HTR-8/SVneo (cell line): ENCODE data around the gene C12orf60.

Experiments
- DNase-seq: peaks from one replicate; pipeline ENCODE4 v3.0.0; 2011; ENCODE audit warnings: low spot score, mixed read lengths; ENCODE audit not compliant: insufficient read length
- FAIRE-seq: peaks from 2 replicates; lab custom pipeline; 2011; peaks lifted over from hg19 to GRCh38; lab: Jason Lieb, UNC

Gene C12orf60

DNA sequence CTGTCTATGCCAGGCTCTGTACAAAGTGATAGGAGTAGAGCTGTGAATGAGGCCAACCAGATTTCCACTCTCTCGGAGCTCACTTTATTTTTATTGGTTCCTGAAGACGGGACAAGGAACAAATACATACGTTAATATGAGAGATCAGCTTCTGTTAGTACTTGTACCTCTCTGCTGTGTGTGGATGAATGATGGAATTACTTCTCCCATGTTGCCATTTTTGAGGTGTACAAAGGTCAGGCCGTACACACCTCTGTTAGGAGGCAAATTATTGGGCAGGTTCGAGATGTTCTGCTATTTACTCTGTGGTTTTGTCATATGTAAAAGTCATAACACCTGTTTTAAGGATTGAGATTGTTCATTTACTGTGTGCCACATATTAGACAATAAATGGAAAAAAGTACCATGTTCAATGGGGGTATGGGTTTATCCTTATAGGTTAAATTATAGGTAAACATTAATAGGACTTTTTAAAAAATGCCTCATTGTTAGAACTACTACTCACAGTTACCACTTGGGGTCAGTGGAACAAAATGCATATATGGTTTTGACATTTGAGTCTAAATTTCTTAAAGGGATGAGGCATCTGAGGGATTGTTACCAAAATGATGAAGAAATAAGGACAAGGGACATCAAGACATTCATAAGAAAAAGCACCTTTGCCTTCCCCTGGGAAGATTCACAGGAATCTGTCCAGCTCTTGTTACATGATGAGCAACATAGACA, 27.1 kb upstream of the C12orf60 start:
- no peak for FAIRE-seq
- no peak for DNase-seq

GRCh38 chr12:14777271-14777670, 26.2 kb upstream of the C12orf60 start:
- no peak for FAIRE-seq
- no peak for DNase-seq

- no peak for DNase-seq
- FAIRE-seq = no peak
Measured at GRCh38 chr12:14779834-14780233, 23.6 kb upstream of the C12orf60 start.

GRCh38 chr12:14780859-14781258, 22.6 kb upstream of the C12orf60 start:
- FAIRE-seq = no peak
- no peak for DNase-seq

- DNase-seq (no peak), FAIRE-seq (no peak)
Measured at GRCh38 chr12:14781563-14781962, 21.9 kb upstream of the C12orf60 start.

DNA sequence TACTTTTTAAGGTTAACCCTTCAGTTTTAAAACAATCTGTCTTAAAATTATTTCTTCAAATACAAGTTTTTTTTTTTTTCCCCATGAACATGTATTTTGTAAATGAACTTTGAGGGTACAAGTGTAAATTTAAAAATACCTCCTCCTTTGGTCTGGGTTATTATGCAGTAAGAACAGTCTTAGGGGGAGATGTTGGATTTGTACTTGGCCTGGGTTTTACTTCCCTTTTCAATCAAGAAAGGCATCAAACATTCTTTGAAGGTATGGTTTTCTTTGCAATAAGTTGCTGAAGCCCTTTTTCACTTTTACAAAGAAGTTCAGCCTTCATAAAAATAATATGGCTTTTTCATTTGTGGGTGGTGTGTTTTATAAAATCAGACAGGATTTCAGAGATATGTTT, 20.7 kb upstream of the C12orf60 start:
- FAIRE-seq (no peak), DNase-seq (no peak)

- DNase-seq (no peak), FAIRE-seq (no peak)
Measured at GRCh38 chr12:14784471-14784870, 19.0 kb upstream of the C12orf60 start.

- FAIRE-seq (no peak), DNase-seq (no peak)
Measured at GRCh38 chr12:14785568-14785967, 17.9 kb upstream of the C12orf60 start.

- no peak for FAIRE-seq
- no peak for DNase-seq
Measured at GRCh38 chr12:14795028-14795448, 8.4 kb upstream of the C12orf60 start.

DNA sequence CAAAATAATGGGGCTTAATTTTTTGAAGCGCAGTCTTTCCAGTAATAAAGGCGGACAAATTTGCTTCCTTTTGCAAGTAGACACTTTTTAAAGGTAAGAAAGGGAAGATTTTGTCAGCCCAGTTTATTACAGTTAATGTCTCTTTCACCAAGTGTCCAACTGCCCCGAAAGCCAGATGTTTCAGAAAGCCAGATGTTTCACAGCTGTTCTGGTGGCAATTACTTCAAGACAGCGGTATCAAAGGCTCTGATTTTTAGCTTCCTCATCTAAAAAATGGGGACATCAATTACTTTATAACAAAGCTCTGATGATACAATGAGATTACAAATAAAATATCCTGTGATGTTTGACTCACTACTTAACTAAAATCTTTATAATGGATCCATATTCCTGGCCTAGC, 1.2 kb upstream of the C12orf60 start:
- FAIRE-seq (no peak), DNase-seq (no peak)

DNA sequence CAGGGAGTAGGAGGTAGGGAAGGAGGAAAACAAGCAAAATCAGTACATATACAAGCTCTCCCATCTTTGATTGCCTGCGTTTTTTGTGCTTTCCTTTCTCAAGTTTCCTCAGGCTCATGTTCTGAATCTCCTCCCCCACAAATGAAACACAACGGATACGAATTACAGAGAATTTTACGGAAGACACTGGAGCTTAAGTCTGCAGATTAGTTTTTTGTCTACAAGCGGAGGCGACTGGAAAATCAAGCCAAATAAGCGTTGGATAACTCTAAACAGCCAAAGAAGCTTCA, 804 bp upstream of the C12orf60 start:
- DNase-seq (no peak), FAIRE-seq (no peak)

GRCh38 chr12:14803830-14804160, 325 bp downstream of the C12orf60 start:
- no peak for FAIRE-seq
- no peak for DNase-seq

DNA sequence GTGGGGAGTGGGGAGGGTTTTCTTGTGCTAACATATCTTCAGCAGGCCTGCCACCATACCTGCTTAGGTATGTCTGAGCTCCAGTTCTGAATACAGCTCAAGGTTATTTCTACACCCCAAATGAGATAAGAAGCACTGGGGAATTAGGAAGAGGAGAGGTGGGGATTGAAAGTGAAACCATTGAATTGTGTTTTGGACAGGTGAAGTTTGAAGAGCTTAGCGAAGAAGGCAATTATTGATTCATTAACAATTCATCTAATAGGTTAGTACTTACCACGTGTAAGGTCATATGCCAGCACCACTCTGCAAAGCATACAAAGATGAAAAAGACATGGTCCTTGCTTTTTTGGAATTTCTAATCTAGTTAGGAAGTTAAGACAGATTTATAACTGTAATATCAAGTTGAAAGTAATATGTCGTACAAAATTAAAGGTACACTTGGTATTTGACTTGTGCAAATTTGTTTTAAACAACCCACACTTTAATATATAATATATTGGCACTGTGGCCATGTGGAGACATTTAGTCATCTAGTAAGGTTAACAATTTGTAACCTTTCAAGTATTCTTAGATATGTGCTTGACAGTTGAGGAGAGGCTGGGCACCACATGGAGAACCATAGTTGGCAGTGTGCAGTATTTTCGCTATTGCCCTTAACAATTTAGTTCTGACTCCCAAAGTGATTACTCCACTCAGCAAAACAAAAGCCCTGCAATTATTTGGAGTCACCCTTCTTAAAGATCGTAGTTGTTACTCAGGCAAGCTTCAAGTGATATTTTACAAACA, 6.9 kb downstream of the C12orf60 start:
- FAIRE-seq (no peak), DNase-seq (no peak)

- FAIRE-seq = no peak
Measured at GRCh38 chr12:14810953-14811483, 7.5 kb downstream of the C12orf60 start.

DNA sequence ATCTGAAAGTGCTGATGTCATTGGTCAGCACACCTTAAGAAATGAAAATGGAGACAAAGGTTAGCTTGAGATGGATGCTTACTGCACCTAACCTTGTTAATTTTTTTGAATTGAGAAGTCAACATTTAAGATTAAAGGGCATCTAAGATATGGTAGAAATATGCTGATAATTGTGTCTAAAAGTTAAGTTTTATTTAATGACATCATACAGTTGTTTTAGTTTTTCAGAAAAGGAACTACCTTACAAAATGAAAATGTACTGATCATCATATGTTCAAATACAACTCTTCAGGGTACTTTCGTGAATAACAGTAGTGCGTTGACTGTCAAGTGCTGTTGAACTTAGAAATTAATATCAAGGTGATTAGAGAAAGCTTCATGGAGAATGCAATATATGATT, 8.0 kb downstream of the C12orf60 start:
- DNase-seq (no peak), FAIRE-seq (no peak)

More at GRCh38 chr12:14810953-14811483, 7.5 kb downstream of the C12orf60 start:
- no peak for DNase-seq

- FAIRE-seq (no peak), DNase-seq (no peak)
Measured at GRCh38 chr12:14814014-14814413, 10.5 kb downstream of the C12orf60 start, which contains the start of gene SMCO3. Gene SMCO3, minus strand, starts transcription at chr12:14814182. Its CDS starts 7,502 bp downstream, at chr12:14806680.

DNA sequence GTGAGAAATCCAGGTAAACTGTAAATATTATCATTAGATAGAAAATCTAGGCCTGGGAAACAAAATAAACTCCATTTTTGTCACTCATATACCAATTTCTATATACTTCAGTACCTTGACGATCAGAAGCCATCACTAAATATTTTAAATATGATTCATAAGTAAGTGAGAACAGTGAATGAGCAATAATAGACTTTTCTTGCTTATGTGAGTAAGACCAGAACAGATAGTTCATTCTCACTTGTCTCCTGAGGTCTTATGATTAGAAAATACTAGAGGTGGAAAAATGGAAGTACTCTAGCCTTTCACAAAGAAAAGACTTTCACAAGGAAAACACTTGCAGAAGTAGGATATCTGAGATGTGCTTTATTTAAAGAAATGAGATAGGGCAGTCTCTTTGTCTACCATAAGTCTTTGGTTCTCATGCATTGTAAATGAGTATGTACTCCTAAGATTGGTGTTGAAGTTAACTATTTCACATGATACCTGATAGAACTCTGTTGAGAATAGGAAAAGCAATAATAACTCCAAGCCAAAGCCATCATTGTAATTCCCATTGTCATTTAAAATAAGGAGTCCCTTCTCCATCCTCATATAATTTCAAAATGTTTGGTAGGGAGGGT, 20.7 kb downstream of the C12orf60 start:
- FAIRE-seq (no peak), DNase-seq (no peak)

DNA sequence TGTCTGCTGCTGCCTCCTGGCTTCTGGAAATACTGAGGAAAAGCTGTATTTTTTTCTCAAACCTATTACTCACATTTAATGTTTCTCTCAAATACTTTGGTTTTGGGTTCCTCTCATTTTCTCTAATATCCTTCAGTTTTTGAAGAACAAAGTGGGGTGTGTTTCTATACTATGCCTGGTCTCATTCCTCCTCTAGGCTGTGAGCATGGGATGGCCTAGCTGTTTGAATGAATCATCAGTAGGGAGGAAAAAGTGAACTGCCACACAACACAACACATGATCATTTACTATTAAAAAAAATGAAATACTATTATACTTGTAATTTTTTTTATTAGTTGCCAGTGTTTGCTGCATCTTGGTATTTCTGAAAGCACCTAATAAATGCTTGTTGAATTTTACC, 21.8 kb downstream of the C12orf60 start:
- DNase-seq (no peak), FAIRE-seq (no peak)

GRCh38 chr12:14826491-14826890, 23.0 kb downstream of the C12orf60 start:
- FAIRE-seq = no peak
- no peak for DNase-seq

DNA sequence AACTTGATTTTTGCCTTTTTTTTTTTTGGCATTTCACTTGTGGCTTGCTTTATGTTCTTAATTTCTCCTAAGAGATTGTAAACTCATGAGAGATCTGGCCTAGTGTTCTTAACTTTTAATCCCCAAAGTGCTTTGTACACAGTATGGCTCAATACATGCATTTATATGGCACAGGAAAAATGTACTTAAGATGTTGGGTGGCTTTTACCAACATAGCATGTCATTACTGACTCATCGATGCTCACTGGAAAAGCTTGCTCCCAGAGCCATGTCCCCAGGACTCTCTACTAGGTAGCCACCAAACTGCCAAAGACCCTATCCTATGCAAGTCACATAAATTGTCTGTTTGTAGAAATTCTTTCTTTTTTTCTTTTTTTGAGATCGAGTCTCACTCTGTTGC, 23.6 kb downstream of the C12orf60 start:
- DNase-seq = no peak
- FAIRE-seq = no peak

DNA sequence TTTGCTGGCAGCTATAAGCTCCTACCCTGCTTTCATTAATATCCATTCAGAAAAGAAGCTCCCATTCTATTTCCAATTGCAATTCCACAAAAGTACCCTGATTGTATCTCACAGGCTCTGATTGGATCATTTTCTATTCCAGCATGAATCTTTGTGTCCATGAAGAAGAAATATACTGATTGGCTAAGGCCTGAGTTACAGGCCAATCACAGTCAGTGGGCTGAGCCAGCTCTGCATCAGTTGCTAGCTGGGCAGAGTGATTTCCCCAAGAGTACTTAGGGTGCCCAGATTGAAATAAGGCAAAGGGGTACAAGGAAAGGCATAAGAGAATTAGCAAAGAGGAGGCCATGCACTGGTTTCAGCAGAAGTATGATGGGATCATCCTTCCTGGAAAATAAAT, 25.4 kb downstream of the C12orf60 start:
- FAIRE-seq = no peak
- no peak for DNase-seq
